ENCODE data around the gene AK5. TPM values are rescaled to one million over a fixed set of nuclear protein-coding genes. Genes with fewer than 3 reads are reported as not detected.

AK5 gene
- total RNA-seq, 4 donors from 2014 or later, result 0.79 to 4.1 TPM; not detected in 2

DNA sequence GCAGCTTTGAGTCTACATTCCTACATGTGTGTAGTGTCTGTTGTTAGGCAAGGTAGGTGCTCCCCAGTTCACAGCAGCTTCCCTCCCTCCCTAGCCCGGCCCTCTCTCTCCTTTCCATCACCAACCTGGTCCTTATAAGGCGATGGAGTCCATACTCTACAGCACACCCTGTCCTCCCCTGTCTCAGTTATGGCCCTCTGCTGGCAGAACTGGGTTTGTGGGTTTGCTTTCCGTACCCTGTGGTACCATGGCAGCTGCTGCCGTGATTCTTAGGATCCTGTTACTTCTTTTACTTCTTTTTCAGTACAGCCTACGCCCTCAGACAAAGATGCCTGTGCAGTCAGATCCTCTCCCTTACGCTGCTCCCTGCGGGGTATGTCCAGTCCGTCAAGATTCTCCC, 31.7 kb downstream of the AK5 start:
- H3K27me3 ChIP-seq, result no peaks in the 10 kb centered on the region
- intact Hi-C loops (cut with DNase I; ENCODE audit: low total_unique reads), result no loop called here
- 59 to 100% methylated on average over 1 to 8 of the region's 8 CpGs for WGBS, 2 donors (ENCODE audit: low coverage in 1 of 2)
- H3K36me3 ChIP-seq, result no peaks in the 10 kb centered on the region
- in situ Hi-C loops (cut with MboI; ENCODE audit: low pct_ligation_motif_present in 1 of 4, low pct_unique_long_range_greater_than_20kb in 1 of 4, low sequenced_read_pairs in 3 of 4), result no loop called here
- no peak overlapping the region for H3K4me3 ChIP-seq
- H3K4me1 ChIP-seq, result no peaks in the 10 kb centered on the region
- no peaks in the 10 kb centered on the region for H3K9me3 ChIP-seq
- no peak overlapping the region for H3K27ac ChIP-seq
- DNase-seq, result no peak
- TF ChIP-seq, protein P1, sequence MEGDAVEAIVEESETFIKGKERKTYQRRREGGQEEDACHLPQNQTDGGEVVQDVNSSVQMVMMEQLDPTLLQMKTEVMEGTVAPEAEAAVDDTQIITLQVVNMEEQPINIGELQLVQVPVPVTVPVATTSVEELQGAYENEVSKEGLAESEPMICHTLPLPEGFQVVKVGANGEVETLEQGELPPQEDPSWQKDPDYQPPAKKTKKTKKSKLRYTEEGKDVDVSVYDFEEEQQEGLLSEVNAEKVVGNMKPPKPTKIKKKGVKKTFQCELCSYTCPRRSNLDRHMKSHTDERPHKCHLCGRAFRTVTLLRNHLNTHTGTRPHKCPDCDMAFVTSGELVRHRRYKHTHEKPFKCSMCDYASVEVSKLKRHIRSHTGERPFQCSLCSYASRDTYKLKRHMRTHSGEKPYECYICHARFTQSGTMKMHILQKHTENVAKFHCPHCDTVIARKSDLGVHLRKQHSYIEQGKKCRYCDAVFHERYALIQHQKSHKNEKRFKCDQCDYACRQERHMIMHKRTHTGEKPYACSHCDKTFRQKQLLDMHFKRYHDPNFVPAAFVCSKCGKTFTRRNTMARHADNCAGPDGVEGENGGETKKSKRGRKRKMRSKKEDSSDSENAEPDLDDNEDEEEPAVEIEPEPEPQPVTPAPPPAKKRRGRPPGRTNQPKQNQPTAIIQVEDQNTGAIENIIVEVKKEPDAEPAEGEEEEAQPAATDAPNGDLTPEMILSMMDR (IDR thresholded peaks at IDR 0.05), result no peak
- TF ChIP-seq EP300 (IDR thresholded peaks at IDR 0.05; ENCODE audit: low read depth) (no peak), POLR2AphosphoS5 (IDR thresholded peaks at IDR 0.05) (no peak), POLR2A (IDR thresholded peaks at IDR 0.05) (no peak)

DNA sequence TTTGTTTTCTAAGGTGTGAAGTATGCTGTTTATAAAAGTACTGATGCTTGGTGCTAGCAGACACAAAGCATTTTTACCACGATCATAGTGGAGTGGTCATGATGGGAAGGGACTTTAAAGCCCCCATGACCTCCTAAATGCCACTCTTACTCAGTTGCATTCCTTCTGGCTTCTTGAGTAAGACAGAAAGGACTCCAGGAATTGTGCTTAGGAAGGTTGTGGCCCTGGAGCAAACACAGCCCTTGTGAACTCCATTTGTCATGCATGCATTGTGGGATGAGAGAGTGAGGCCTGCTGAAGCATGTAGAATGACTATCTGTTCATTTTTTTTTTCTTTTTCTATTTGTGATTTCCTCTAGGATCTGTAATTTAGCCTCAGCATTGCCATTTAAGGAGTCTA, 34.2 kb downstream of the AK5 start:
- no peak overlapping the region for H3K4me3 ChIP-seq
- H3K9me3 ChIP-seq, result no peaks in the 10 kb centered on the region
- 60 to 77% methylated on average over 1 of the region's 1 CpG for WGBS, 2 donors (ENCODE audit: low coverage in 1 of 2)
- intact Hi-C loops (cut with DNase I; ENCODE audit: low total_unique reads), result no loop called here
- DNase-seq, result no peak
- no peaks in the 10 kb centered on the region for H3K36me3 ChIP-seq
- H3K27ac ChIP-seq, result no peak overlapping the region
- in situ Hi-C loops (cut with MboI; ENCODE audit: low pct_ligation_motif_present in 1 of 4, low pct_unique_long_range_greater_than_20kb in 1 of 4, low sequenced_read_pairs in 3 of 4), result no loop called here
- TF ChIP-seq POLR2AphosphoS5 (IDR thresholded peaks at IDR 0.05) (no peak), EP300 (IDR thresholded peaks at IDR 0.05; ENCODE audit: low read depth) (no peak), POLR2A (IDR thresholded peaks at IDR 0.05) (no peak)
- TF ChIP-seq, protein P1 (IDR thresholded peaks at IDR 0.05), result no peak
- no peaks in the 10 kb centered on the region for H3K4me1 ChIP-seq
- H3K27me3 ChIP-seq, result no peaks in the 10 kb centered on the region

DNA sequence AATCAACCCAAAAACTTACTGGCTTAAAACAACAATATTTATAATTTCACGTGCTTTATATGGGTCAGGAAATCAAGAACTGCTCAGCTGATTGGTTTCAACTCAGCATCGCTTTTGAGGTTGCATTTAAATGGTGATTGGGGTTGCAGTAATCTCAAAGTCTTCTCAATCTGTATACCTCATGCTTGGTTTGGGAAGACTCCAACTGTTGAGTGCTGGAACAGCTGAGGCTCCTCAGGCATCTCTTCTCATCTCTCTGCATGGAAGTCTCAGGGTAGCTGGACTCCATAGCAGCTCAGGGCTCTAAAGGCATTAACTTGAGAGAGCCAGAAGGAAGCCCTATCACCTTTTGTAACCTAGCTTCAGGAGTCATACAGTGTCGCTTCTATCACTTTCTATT, 35.1 kb downstream of the AK5 start:
- intact Hi-C loops (cut with DNase I; ENCODE audit: low total_unique reads), result no loop called here
- H3K27ac ChIP-seq, result no peak overlapping the region
- no peaks in the 10 kb centered on the region for H3K9me3 ChIP-seq
- H3K4me1 ChIP-seq, result no peaks in the 10 kb centered on the region
- H3K27me3 ChIP-seq, result no peaks in the 10 kb centered on the region
- H3K4me3 ChIP-seq, result no peak overlapping the region
- no peak for DNase-seq
- H3K36me3 ChIP-seq, result no peaks in the 10 kb centered on the region
- in situ Hi-C loops (cut with MboI; ENCODE audit: low pct_ligation_motif_present in 1 of 4, low pct_unique_long_range_greater_than_20kb in 1 of 4, low sequenced_read_pairs in 3 of 4), result no loop called here
- TF ChIP-seq, protein P1 (IDR thresholded peaks at IDR 0.05), result no peak
- TF ChIP-seq POLR2A (IDR thresholded peaks at IDR 0.05) (no peak), EP300 (IDR thresholded peaks at IDR 0.05; ENCODE audit: low read depth) (no peak), POLR2AphosphoS5 (IDR thresholded peaks at IDR 0.05) (no peak)
- WGBS, 2 donors (ENCODE audit: low coverage in 1 of 2), result 67 to 87% methylated on average over 3 of the region's 3 CpGs

DNA sequence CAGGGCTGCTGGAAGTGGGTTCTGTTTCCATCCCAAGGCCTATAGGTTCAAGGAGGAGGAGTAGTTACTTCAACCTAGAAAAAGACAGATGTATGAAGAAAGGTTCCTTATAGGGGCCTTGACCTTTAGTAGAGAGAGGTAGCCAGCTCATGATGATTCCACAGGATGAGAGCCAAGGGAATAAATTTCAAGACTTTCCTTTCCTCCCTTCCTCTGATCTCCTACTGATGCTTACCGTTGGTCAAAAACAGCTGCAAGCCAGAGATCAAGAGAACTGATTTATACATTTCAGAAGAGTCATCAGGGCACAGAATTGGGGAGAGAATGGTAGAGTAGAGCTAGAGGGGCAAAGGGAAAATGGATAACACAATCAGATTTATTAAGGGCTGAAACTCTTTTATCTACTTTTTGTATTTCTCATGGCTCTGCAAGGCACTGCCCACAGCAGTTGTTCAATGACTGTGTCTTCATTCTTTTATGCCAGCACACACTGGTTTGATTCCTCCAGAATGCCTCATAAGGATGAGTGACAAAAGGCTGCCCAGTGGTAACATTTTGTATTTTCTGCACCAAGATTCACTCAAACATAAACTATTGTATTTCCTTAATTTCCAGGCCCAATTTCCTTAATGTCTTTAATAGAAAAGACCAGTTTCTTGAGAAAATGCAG, 37.4 kb downstream of the AK5 start:
- intact Hi-C loops (cut with DNase I; ENCODE audit: low total_unique reads), result no loop called here
- Histone ChIP-seq H3K4me3 (no peak overlapping the region), H3K36me3 (no peaks in the 10 kb centered on the region), H3K27me3 (no peaks in the 10 kb centered on the region), H3K9me3 (no peaks in the 10 kb centered on the region), H3K4me1 (no peaks in the 10 kb centered on the region), H3K27ac (no peak overlapping the region)
- DNase-seq, result no peak
- in situ Hi-C loops (cut with MboI; ENCODE audit: low pct_ligation_motif_present in 1 of 4, low pct_unique_long_range_greater_than_20kb in 1 of 4, low sequenced_read_pairs in 3 of 4), result no loop called here
- no peak for TF ChIP-seq EP300 (IDR thresholded peaks at IDR 0.05; ENCODE audit: low read depth)
- TF ChIP-seq POLR2A (IDR thresholded peaks at IDR 0.05), result no peak
- no peak for TF ChIP-seq POLR2AphosphoS5 (IDR thresholded peaks at IDR 0.05)
- TF ChIP-seq, protein P1 (IDR thresholded peaks at IDR 0.05), result no peak
- WGBS, 2 donors (ENCODE audit: low coverage in 1 of 2), result 61% methylated on average over 1 of the region's 1 CpG; no CpG with 5 or more reads in 1 of the 2 donors

All from transverse colon (tissue), 4 donors.